Stimulated activated CD8-positive, alpha-beta memory T cell treated with anti-CD3 and anti-CD28 coated beads, Interleukin-15, amount 100 ng/mL, for 24 hours (primary cell): ENCODE results near the gene ARAP2.
"Not testable (repeated sequence)": the region's sequence is repeated elsewhere in the genome, so short reads cannot be mapped to it uniquely, and the experiment has no call there.

ENCODE experiments used
- DNase-seq: peaks from one replicate; pipeline ENCODE4 v3.0.0-alpha.2; 2020; ENCODE audit warnings: low read depth

ARAP2 gene

GRCh38 chr4:36183665-36184393 lies 60.5 kb downstream of the ARAP2 start:
- DNase-seq, result no peak

- no peak for DNase-seq
Measured at GRCh38 chr4:36183232-36183631, 61.1 kb downstream of the ARAP2 start.

- not testable (repeated sequence) for DNase-seq
Measured at GRCh38 chr4:36182315-36182714, 62.0 kb downstream of the ARAP2 start.

GRCh38 chr4:36180206-36180605 lies 64.1 kb downstream of the ARAP2 start:
- no peak for DNase-seq

GRCh38 chr4:36178484-36178883 lies 65.8 kb downstream of the ARAP2 start:
- no peak for DNase-seq

- DNase-seq, result no peak
Measured at GRCh38 chr4:36177946-36178345, 66.4 kb downstream of the ARAP2 start.

- DNase-seq, result no peak
Measured at GRCh38 chr4:36174570-36174969, 69.7 kb downstream of the ARAP2 start.

GRCh38 chr4:36173905-36174304 lies 70.4 kb downstream of the ARAP2 start:
- DNase-seq, result no peak

- DNase-seq, result no peak
Measured at GRCh38 chr4:36172656-36173055, 71.7 kb downstream of the ARAP2 start.

- DNase-seq, result no peak
Measured at GRCh38 chr4:36168127-36168878, 76.0 kb downstream of the ARAP2 start.

- no peak for DNase-seq
Measured at GRCh38 chr4:36165631-36166005, 78.7 kb downstream of the ARAP2 start.

- no peak for DNase-seq
Measured at GRCh38 chr4:36164900-36165630, 79.2 kb downstream of the ARAP2 start.

- DNase-seq, result no peak
Measured at GRCh38 chr4:36163198-36163597, 81.1 kb downstream of the ARAP2 start.

GRCh38 chr4:36159208-36159607 lies 85.1 kb downstream of the ARAP2 start:
- no peak for DNase-seq

- DNase-seq, result no peak
Measured at GRCh38 chr4:36152735-36153134, 91.6 kb downstream of the ARAP2 start.

GRCh38 chr4:36142504-36142903 lies 101.8 kb downstream of the ARAP2 start:
- no peak for DNase-seq

- DNase-seq, result no peak
Measured at GRCh38 chr4:36141186-36141585, 103.1 kb downstream of the ARAP2 start.

- no peak for DNase-seq
Measured at GRCh38 chr4:36140421-36140820, 103.9 kb downstream of the ARAP2 start.

GRCh38 chr4:36138220-36138619 lies 106.1 kb downstream of the ARAP2 start:
- no peak for DNase-seq

GRCh38 chr4:36137336-36137735 lies 107.0 kb downstream of the ARAP2 start:
- DNase-seq, result no peak

- no peak for DNase-seq
Measured at GRCh38 chr4:36133658-36134057, 110.7 kb downstream of the ARAP2 start.

- DNase-seq, result no peak
Measured at GRCh38 chr4:36133086-36133485, 111.2 kb downstream of the ARAP2 start.

- DNase-seq, result no peak
Measured at GRCh38 chr4:36130641-36131040, 113.7 kb downstream of the ARAP2 start.
